Endothelial cell of umbilical vein (primary cell): Measurements from ENCODE around the gene LMF2. TPM values are rescaled to one million over a fixed set of nuclear protein-coding genes. Genes with fewer than 3 reads are reported as not detected.

Source experiments
- BruUV-seq: library from RNA; stranded (reverse); fragments of 400-500 nt; replicated peaks from 2 replicates; lab custom pipeline; 2021; lab: Mats Ljungman, UMichigan
- CTCF ChIA-PET: fragments of 300-600, 350-600 bp; sonication (Branson Sonifier 250); formaldehyde crosslinking; loops from one replicate; lab custom pipeline; 2021; ENCODE audit warnings: antibody characterized with exemption, inconsistent platforms; lab: Charles Lee
- POLR2A ChIA-PET: fragments of 300-600, 350-600 bp; sonication (Branson Sonifier 250); formaldehyde crosslinking; loops from one replicate; lab custom pipeline; 2021; ENCODE audit warnings: antibody characterized with exemption, inconsistent platforms; lab: Charles Lee
- DNase-seq: peaks from one replicate; pipeline ENCODE4 v3.0.0-alpha.2; 2011; ENCODE audit warnings: low read depth, low spot score
- FAIRE-seq: peaks from 2 replicates; lab custom pipeline; 2011; peaks lifted over from hg19 to GRCh38; lab: Jason Lieb, UNC
- H2AFZ ChIP-seq: 2 replicates; pipeline ENCODE4 v1.6.0; 2012; ENCODE audit warnings: low read depth, low read length, control low read depth, inconsistent platforms
- H3K27ac ChIP-seq: 2 replicates; pipeline ENCODE4 v1.5.1; 2011; ENCODE audit warnings: low read depth, mild to moderate bottlenecking, control low read depth, low read length, moderate library complexity; ENCODE audit not compliant: insufficient read depth
- H3K27me3 ChIP-seq, 2 experiments: 2 replicates each; pipeline versions ENCODE4 v1.6.0 to v1.6.1; 2011; ENCODE audit warnings: low read length in 2 of 2, mixed read lengths in 1 of 2; ENCODE audit not compliant: control insufficient read depth in 2 of 2, insufficient read depth in 2 of 2
- H3K36me3 ChIP-seq, 2 experiments: 2 replicates in 1 of 2; 3 replicates in 1 of 2; pipeline ENCODE4 v1.5.1; 2011; ENCODE audit warnings: low read length in 2 of 2, mild to moderate bottlenecking in 1 of 2, moderate library complexity in 1 of 2; ENCODE audit not compliant: control insufficient read depth in 2 of 2, insufficient read depth in 2 of 2; ENCODE audit errors: extremely low read depth in 1 of 2
- H3K4me1 ChIP-seq: 3 replicates; pipeline ENCODE4 v1.5.1; 2011; ENCODE audit warnings: mild to moderate bottlenecking, low read length; ENCODE audit not compliant: control insufficient read depth, insufficient read depth; ENCODE audit errors: extremely low read depth
- H3K4me2 ChIP-seq: 2 replicates; pipeline ENCODE4 v1.6.1; 2011; ENCODE audit warnings: low read length, control low read depth, mixed read lengths; ENCODE audit not compliant: insufficient read depth
- H3K4me3 ChIP-seq, 3 experiments: fragments of 200-600 bp in 1 of 3; sonication (generic), shearing (Covaris generic) in 1 of 3; replicated peaks in 1 of 3; 2 replicates each; pipeline ENCODE4 v1.5.1; 2011 to 2016; ENCODE audit warnings: control low read depth in 3 of 3, low read length in 3 of 3, mild to moderate bottlenecking in 2 of 3, inconsistent platforms in 1 of 3, low read depth in 1 of 3, moderate library complexity in 1 of 3; ENCODE audit not compliant: insufficient read depth in 1 of 3
- H3K79me2 ChIP-seq: 2 replicates; pipeline ENCODE4 v1.6.0; 2012; ENCODE audit warnings: low read length, inconsistent platforms; ENCODE audit not compliant: control insufficient read depth, insufficient read depth
- H3K9ac ChIP-seq: replicated peaks from 2 replicates; pipeline ENCODE3; 2011; ENCODE audit warnings: low read length, control low read depth; ENCODE audit not compliant: insufficient read depth; ENCODE audit errors: extremely low read depth
- H3K9me1 ChIP-seq: replicated peaks from 3 replicates; pipeline ENCODE4 v1.6.0; 2011; ENCODE audit warnings: mild to moderate bottlenecking, low read length; ENCODE audit not compliant: control insufficient read depth, insufficient read depth; ENCODE audit errors: extremely low read depth
- H3K9me3 ChIP-seq: replicated peaks from 2 replicates; pipeline ENCODE4 v1.5.1; 2012; ENCODE audit warnings: low read length, inconsistent platforms; ENCODE audit not compliant: control insufficient read depth, insufficient read depth
- H4K20me1 ChIP-seq: replicated peaks from 2 replicates; pipeline ENCODE3; 2011; ENCODE audit warnings: mild to moderate bottlenecking, low read length; ENCODE audit not compliant: control insufficient read depth, insufficient read depth; ENCODE audit errors: extremely low read depth
- CTCF ChIP-seq, 2 donors: IDR thresholded peaks; 1 replicate in 1 of 2; 2 replicates in 1 of 2; pipeline ENCODE4 v1.5.1; 2011; ENCODE audit warnings: low read length in 2 of 2, mild to moderate bottlenecking in 2 of 2, moderate library complexity in 2 of 2, control low read depth in 1 of 2, inconsistent platforms in 1 of 2, low read depth in 1 of 2; ENCODE audit not compliant: insufficient read depth in 1 of 2; ENCODE audit errors: extremely low read depth in 1 of 2
- EZH2 ChIP-seq: IDR thresholded peaks from 2 replicates; pipeline ENCODE4 v1.6.1; 2012; ENCODE audit warnings: borderline replicate concordance, low read depth, mild to moderate bottlenecking, moderate library complexity, low read length, inconsistent platforms; ENCODE audit not compliant: severe bottlenecking
- GATA2 ChIP-seq: IDR thresholded peaks from 2 replicates; pipeline ENCODE4 v1.7.0; 2011; ENCODE audit warnings: low read depth, mild to moderate bottlenecking, moderate library complexity, mixed read lengths, low read length; ENCODE audit not compliant: insufficient read length, insufficient read depth
- JUN ChIP-seq: IDR thresholded peaks from 2 replicates; pipeline ENCODE4 v1.6.1; 2011; ENCODE audit warnings: borderline replicate concordance, low read depth; ENCODE audit not compliant: insufficient read length, insufficient read depth
- MAX ChIP-seq: IDR thresholded peaks from 2 replicates; pipeline ENCODE4 v1.6.1; 2011; ENCODE audit not compliant: insufficient read depth, insufficient read length
- MYC ChIP-seq: IDR thresholded peaks from one replicate; pipeline ENCODE4 v1.6.1; 2011; ENCODE audit warnings: mild to moderate bottlenecking, low read depth, low read length
- POLR2A ChIP-seq: IDR thresholded peaks from 2 replicates; pipeline ENCODE4 v1.6.1; 2012; ENCODE audit warnings: low read depth, mild to moderate bottlenecking, control low read depth, low read length
- POLR2AphosphoS5 ChIP-seq: IDR thresholded peaks from 2 replicates; pipeline ENCODE4 v1.6.1; 2012; ENCODE audit warnings: low read depth, mild to moderate bottlenecking, control low read depth, low read length, moderate library complexity; ENCODE audit not compliant: insufficient read depth
- dilution Hi-C: fragments of 300-500 bp; cut with MboI; formaldehyde crosslinking; loops from one replicate; pipeline ENCODE4 v1.15.0; 2019; ENCODE audit warnings: low sequenced_read_pairs; ENCODE audit not compliant: extremely low pct_ligation_motif_present
- intact Hi-C: fragments of 100-400 bp; cut with micrococcal nuclease; formaldehyde crosslinking; loops from one replicate; pipeline ENCODE4 v1.10.0; 2022
- polyA plus RNA-seq, 4 experiments: library from polyadenylated mRNA; depleted of rRNA in 3 of 4; stranded (reverse) in 3 of 4; unstranded in 1 of 4; fragments of >200 nt; gene quantifications; 2 replicates each; pipeline versions ENCODE4 v1.2.1 to v1.2.3, GENCODE V29; 2011 to 2012; ENCODE audit warnings: missing spikeins in 1 of 4
- total RNA-seq: library from RNA; stranded (reverse); gene quantifications from 2 replicates; pipeline ENCODE4 v1.2.3, GENCODE V29; 2021

Gene LMF2
- total and polyA plus RNA-seq, 2 donors (not counting 3 experiments of a cell fraction or from before 2014, with no cell fraction given), result 89.7 to 112 TPM

GRCh38 chr22:50522208-50522805 is 14.8 kb upstream of the LMF2 start:
- peaks cover 10% of the 10 kb centered on the region for H3K79me2 ChIP-seq
- no peak for FAIRE-seq
- no peaks in the 10 kb centered on the region for H3K27me3 ChIP-seq
- dilution Hi-C loops, result no loop called here
- H3K9ac ChIP-seq, result no peak overlapping the region
- H3K4me1 ChIP-seq, result peaks cover 12% of the 10 kb centered on the region
- no peak overlapping the region for H3K27ac ChIP-seq
- no peak for TF ChIP-seq JUN
- no peak for TF ChIP-seq GATA2
- TF ChIP-seq MYC, result no peak
- TF ChIP-seq POLR2AphosphoS5, result no peak
- no peak for TF ChIP-seq CTCF (IDR thresholded peaks at IDR 0.05; ENCODE audit: extremely low read depth in 1 of 2, insufficient read depth in 1 of 2, low read depth in 1 of 2, low read length in 2 of 2)
- TF ChIP-seq MAX, result no peak
- no peak for TF ChIP-seq EZH2
- no peak for TF ChIP-seq POLR2A
- peaks cover 0 to 27% of the 10 kb centered on the region in 2 experiments for H3K36me3 ChIP-seq
- no peak for DNase-seq
- CTCF ChIA-PET, result interaction anchor here (0.7 kb wide), 1 partner anchor 17 kb away, joined by 3 read pairs; no protein-coding TSS in a partner anchor
- POLR2A ChIA-PET, result interaction anchor here (1.1 kb wide), 1 partner anchor 14 kb away, joined by 4 read pairs; the partner anchor contains the start of genes LMF2 and NCAPH2
- H3K9me1 ChIP-seq, result no peaks in the 10 kb centered on the region
- no peaks in the 10 kb centered on the region for H3K9me3 ChIP-seq
- intact Hi-C loops, result no loop called here
- H2AFZ ChIP-seq, result no peak overlapping the region
- no peak overlapping the region for H3K4me2 ChIP-seq
- H3K4me3 ChIP-seq, result no peak overlapping the region
- BruUV-seq, result no TSS peak
- no peaks in the 10 kb centered on the region for H4K20me1 ChIP-seq
